GM10248 (cell line): ENCODE data around the gene DNM3.

Experiments
- CTCF ChIA-PET: fragments of 300-600 bp; sonication (Branson Sonifier 250); formaldehyde crosslinking; extraction: SDS; loops from one replicate; lab custom pipeline; 2021; ENCODE audit warnings: antibody characterized with exemption; lab: Yijun Ruan, JAX
- POLR2A ChIA-PET: fragments of 350-650 bp; sonication (Branson Sonifier 250); formaldehyde crosslinking; extraction: SDS; loops from one replicate; lab custom pipeline; 2020; ENCODE audit warnings: antibody characterized with exemption; lab: Yijun Ruan, JAX
- DNase-seq: peaks from one replicate; pipeline ENCODE4 v3.0.0; 2012; ENCODE audit errors: extremely low spot score
- CTCF ChIP-seq: IDR thresholded peaks from 2 replicates; pipeline ENCODE4 v1.5.1; 2012; ENCODE audit warnings: mild to moderate bottlenecking, low read depth; ENCODE audit errors: extremely low read depth, missing control alignments, control extremely low read depth

DNM3 gene

GRCh38 chr1:172140591-172140990 is 299.3 kb downstream of the DNM3 start:
- no peak for TF ChIP-seq CTCF
- DNase-seq: no peak
- CTCF ChIA-PET: no interaction called here
- POLR2A ChIA-PET: no interaction called here

- TF ChIP-seq CTCF: no peak
- ChIA-PET POLR2A (no interaction called here), CTCF (interaction anchor here (1.0 kb wide), 1 partner anchor 9 kb away, joined by 4 read pairs; no protein-coding TSS in a partner anchor)
- DNase-seq: no peak
Measured at GRCh38 chr1:172141341-172141881, 300.1 kb downstream of the DNM3 start.

GRCh38 chr1:172142324-172142723 is 301.0 kb downstream of the DNM3 start:
- no peak for DNase-seq
- no peak for TF ChIP-seq CTCF
- ChIA-PET CTCF (no interaction called here), POLR2A (no interaction called here)

- no peak for TF ChIP-seq CTCF
- ChIA-PET POLR2A (no interaction called here), CTCF (no interaction called here)
- no peak for DNase-seq
Measured at GRCh38 chr1:172143384-172144055, 302.2 kb downstream of the DNM3 start.

GRCh38 chr1:172144445-172145061 is 303.3 kb downstream of the DNM3 start:
- TF ChIP-seq CTCF: no peak
- ChIA-PET POLR2A (no interaction called here), CTCF (interaction anchor here (1.0 to 1.2 kb wide), 2 partner anchors 21 to 248 kb away, joined by 3 read pairs; no protein-coding TSS in a partner anchor)
- no peak for DNase-seq

- ChIA-PET POLR2A (no interaction called here), CTCF (interaction anchor here (0.6 to 1.2 kb wide), 4 partner anchors 20 to 247 kb away, joined by 3 read pairs; no protein-coding TSS in a partner anchor)
- no peak for DNase-seq
- no peak for TF ChIP-seq CTCF
Measured at GRCh38 chr1:172145231-172145651, 303.9 kb downstream of the DNM3 start.
